AG09309 (cell line): ENCODE measurements around the gene SAYSD1.

Source experiments
- DNase-seq: peaks from one replicate; pipeline ENCODE4 v3.0.0-alpha.2; 2010; ENCODE audit warnings: low read depth
- H3K4me3 ChIP-seq: 2 replicates; pipeline ENCODE4 v1.5.1; 2011; ENCODE audit warnings: mild to moderate bottlenecking, low read depth, low read length, moderate library complexity; ENCODE audit not compliant: control insufficient read depth
- TF ChIP-seq, protein P1 (sequence below): IDR thresholded peaks from 2 replicates; pipeline ENCODE4 v1.5.1; 2011; ENCODE audit warnings: mild to moderate bottlenecking, low read depth, low read length, inconsistent platforms; ENCODE audit not compliant: insufficient read depth, control insufficient read depth; ENCODE audit errors: missing control alignments

Gene SAYSD1

DNA sequence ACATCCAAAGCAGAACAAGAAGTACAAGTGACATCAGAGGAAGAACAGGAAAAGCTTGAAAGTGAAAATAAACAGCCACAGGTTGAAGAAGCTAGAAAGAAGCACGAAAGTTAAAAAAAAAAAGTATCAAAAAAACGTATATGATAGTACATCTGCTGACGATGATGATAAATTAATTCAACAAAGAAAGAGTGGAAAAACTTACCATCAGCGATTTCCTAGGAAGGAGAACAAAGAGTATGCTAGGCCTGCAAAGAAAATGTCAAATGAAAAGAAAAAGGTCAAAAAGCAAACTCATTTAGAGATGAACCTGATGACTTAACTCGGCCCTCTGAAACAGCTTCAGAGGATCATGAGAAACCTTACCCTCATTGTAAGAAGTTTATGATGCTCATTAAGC lies 3.7 kb downstream of the SAYSD1 start:
- no peak for DNase-seq
- TF ChIP-seq, protein P1, sequence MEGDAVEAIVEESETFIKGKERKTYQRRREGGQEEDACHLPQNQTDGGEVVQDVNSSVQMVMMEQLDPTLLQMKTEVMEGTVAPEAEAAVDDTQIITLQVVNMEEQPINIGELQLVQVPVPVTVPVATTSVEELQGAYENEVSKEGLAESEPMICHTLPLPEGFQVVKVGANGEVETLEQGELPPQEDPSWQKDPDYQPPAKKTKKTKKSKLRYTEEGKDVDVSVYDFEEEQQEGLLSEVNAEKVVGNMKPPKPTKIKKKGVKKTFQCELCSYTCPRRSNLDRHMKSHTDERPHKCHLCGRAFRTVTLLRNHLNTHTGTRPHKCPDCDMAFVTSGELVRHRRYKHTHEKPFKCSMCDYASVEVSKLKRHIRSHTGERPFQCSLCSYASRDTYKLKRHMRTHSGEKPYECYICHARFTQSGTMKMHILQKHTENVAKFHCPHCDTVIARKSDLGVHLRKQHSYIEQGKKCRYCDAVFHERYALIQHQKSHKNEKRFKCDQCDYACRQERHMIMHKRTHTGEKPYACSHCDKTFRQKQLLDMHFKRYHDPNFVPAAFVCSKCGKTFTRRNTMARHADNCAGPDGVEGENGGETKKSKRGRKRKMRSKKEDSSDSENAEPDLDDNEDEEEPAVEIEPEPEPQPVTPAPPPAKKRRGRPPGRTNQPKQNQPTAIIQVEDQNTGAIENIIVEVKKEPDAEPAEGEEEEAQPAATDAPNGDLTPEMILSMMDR: no peak
- H3K4me3 ChIP-seq: no peak overlapping the region

DNA sequence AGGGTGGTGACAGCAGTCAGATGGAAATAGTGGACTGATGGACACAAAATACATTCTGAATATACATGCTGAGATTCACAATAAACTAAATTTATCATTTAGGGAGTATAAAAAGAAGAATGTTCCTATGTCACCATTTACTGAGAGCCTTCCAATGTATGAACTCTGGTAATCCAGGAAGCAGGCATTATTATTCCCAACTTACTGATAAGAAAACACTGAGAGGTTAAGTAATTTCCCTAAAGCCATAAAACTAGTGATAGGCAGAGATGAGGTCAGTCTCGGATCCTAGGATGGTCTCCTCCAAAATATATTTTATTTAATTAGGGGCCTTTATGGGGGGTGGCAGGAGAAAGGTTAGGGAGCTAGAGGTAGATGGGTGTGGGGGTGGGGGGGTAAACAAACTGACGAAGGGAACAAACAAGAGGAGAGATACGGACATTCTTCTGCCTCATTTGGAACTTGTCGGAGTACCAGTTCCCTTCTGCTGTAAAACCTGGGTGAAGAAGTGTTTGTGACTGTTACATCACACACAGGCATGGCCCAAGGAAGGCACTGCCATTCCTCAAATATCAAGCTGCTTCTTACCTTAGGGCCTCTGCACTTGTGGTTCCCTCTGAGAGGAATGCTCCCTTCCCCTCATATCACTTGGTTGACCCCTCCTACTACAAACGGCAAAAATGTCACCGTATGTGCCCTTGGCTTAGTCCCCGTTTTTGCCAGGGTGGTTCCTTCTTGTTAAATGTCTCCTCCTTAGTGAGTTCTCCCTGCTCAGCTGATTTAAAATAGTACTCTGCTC lies 6.7 kb downstream of the SAYSD1 start:
- TF ChIP-seq, protein P1: no peak
- no peak for DNase-seq
- H3K4me3 ChIP-seq: no peak overlapping the region

DNA sequence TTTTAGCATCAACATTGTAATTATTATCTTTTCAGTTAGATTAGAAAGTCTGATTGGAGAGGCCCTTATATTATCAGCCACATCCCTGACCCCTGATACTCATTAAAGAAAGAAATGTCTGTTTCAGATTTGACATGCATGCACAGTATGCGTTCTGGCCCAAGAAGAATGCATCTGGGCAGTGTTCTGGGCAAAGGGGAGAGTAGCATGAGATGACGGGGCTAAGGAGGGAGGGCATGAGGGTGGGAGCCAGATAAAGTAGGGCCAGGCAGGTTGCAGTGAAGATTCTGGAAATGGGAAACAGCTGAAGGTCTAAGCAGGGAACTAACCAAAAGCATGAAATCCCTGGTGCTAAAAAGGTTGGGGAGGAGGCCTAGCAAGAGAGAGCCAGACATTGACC lies 7.3 kb downstream of the SAYSD1 start:
- DNase-seq: no peak
- TF ChIP-seq, protein P1: no peak
- H3K4me3 ChIP-seq: no peak overlapping the region

DNA sequence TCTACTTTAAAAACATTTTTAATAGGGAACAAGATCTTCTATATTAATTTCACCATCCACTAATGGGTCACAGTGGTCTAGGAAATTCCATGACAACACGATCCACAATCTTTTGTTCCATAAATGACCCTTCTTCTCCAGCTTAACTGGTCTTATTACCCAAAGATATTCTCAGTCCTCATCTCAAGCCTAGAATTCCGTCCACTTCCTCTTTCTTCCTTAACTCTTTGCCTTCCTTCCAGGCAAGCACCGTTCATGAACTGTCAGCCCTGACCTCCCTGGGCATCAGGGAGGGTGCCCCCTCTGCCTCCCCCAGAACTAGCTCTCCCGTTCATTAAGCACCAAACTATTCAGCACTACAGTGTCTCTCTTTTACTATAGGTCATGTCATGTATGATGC lies 8.0 kb downstream of the SAYSD1 start:
- H3K4me3 ChIP-seq: no peak overlapping the region
- no peak for DNase-seq
- TF ChIP-seq, protein P1: no peak

DNA sequence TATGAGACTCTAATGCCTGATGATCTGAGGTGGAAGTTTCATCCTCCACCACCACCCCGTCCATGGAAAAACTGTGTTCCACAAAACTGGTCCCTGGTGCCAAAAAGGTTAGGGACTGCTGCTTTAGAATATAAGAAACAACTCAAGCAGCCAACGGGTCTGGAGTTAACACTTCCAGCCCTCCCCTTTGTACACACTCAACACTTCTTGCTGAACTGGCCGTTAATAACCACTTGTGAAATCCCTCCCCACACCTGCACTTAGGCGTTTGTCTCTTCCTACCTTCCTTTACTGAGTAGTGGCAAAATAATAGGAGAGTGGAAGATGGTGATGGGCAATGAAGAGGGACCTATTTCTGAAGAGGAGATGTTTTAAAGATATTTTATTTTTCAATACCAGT lies 10.5 kb downstream of the SAYSD1 start:
- TF ChIP-seq, protein P1: no peak
- no peak for DNase-seq
- H3K4me3 ChIP-seq: no peak overlapping the region

DNA sequence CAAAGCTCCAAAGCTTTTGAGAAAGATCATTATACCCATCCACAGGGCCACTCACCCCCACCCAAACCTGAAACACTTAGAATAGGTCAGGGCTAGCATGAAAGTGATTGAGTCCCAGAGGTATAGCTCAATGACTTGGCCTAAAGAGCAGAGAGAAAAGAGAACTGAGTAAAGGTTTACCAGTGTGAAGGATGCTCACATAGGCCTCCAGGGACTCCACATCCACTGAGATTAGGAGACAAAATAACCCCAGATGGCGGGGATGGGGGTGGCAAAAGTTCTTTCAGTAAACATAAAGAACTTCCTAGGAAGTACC lies 12.2 kb downstream of the SAYSD1 start:
- DNase-seq: no peak
- TF ChIP-seq, protein P1: no peak
- H3K4me3 ChIP-seq: no peak overlapping the region
